SU-DHL-6 (cell line): ENCODE measurements around the gene CHPF2.

ENCODE experiments used
- H2AFZ ChIP-seq: fragments of 200-600 bp; sonication (generic); 2 replicates; pipeline ENCODE4 v1.6.1; 2014; ENCODE audit warnings: low read depth, mild to moderate bottlenecking, moderate library complexity, mixed read lengths, antibody characterized with exemption, low read length; ENCODE audit not compliant: severe bottlenecking
- H3F3A ChIP-seq: fragments of 200-600 bp; shearing (Covaris generic); 2 replicates; pipeline ENCODE4 v1.6.0; 2016; ENCODE audit warnings: antibody characterized with exemption, mild to moderate bottlenecking; ENCODE audit not compliant: insufficient read depth
- H3K27ac ChIP-seq: fragments of 200-600 bp; sonication (generic); 2 replicates; pipeline ENCODE4 v1.5.1; 2016; ENCODE audit warnings: low read depth, mild to moderate bottlenecking, low read length, moderate library complexity, mixed read lengths
- H3K27me3 ChIP-seq: fragments of 200-600 bp; sonication (generic), shearing (Covaris generic); 2 replicates; pipeline ENCODE4 v1.6.0; 2014; ENCODE audit warnings: mild to moderate bottlenecking, low read length
- H3K36me3 ChIP-seq: fragments of 200-600 bp; sonication (generic); 2 replicates; pipeline ENCODE4 v1.6.1; 2014; ENCODE audit warnings: mild to moderate bottlenecking, low read length, mixed read lengths
- H3K4me2 ChIP-seq: fragments of 300-600, 200-600 bp; shearing (Covaris generic), sonication (generic); 2 replicates; pipeline ENCODE4 v1.6.0; 2014; ENCODE audit warnings: low read length, low read depth, mild to moderate bottlenecking; ENCODE audit not compliant: poor library complexity, severe bottlenecking
- H3K4me3 ChIP-seq: fragments of 200-600 bp; sonication (generic); 2 replicates; pipeline ENCODE4 v1.5.1; 2014; ENCODE audit warnings: antibody characterized with exemption, low read length, mild to moderate bottlenecking, mixed read lengths; ENCODE audit not compliant: insufficient read depth, poor library complexity, severe bottlenecking
- H3K79me2 ChIP-seq: fragments of 200-600 bp; sonication (generic); 2 replicates; pipeline ENCODE4 v1.6.1; 2014; ENCODE audit warnings: mild to moderate bottlenecking, low read length, moderate library complexity; ENCODE audit not compliant: insufficient read depth
- H3K9ac ChIP-seq: fragments of 200-600 bp; sonication (generic); 2 replicates; pipeline ENCODE4 v1.7.0; 2014; ENCODE audit warnings: mild to moderate bottlenecking, low read length
- H3K9me2 ChIP-seq: fragments of 200-600 bp; sonication (generic); replicated peaks from 2 replicates; pipeline ENCODE4 v1.6.1; 2014; ENCODE audit warnings: low read length; ENCODE audit not compliant: insufficient read depth
- H3K9me3 ChIP-seq: fragments of 200-600 bp; sonication (generic); 2 replicates; pipeline ENCODE4 v1.6.1; 2014; ENCODE audit warnings: low read length, mixed read lengths; ENCODE audit not compliant: insufficient read depth
- H4K20me1 ChIP-seq: fragments of 200-600 bp; sonication (generic); 2 replicates; pipeline ENCODE4 v1.6.1; 2014; ENCODE audit warnings: low read depth, mild to moderate bottlenecking, antibody characterized with exemption, low read length, moderate library complexity, mixed read lengths
- CTCF ChIP-seq: fragments of 200-600 bp; sonication (generic); IDR thresholded peaks from one replicate; pipeline ENCODE4 v1.5.1; 2017; ENCODE audit warnings: antibody characterized with exemption, mild to moderate bottlenecking, low read length, moderate library complexity; ENCODE audit not compliant: insufficient read depth, poor library complexity, severe bottlenecking
- EZH2phosphoT487 ChIP-seq: fragments of 200-600 bp; sonication (generic), shearing (Covaris generic); conservative IDR thresholded peaks from 2 replicates; pipeline ENCODE4 v1.6.1; 2018; ENCODE audit warnings: mild to moderate bottlenecking, antibody characterized with exemption, low read length, moderate library complexity, mixed read lengths

CHPF2 gene

DNA sequence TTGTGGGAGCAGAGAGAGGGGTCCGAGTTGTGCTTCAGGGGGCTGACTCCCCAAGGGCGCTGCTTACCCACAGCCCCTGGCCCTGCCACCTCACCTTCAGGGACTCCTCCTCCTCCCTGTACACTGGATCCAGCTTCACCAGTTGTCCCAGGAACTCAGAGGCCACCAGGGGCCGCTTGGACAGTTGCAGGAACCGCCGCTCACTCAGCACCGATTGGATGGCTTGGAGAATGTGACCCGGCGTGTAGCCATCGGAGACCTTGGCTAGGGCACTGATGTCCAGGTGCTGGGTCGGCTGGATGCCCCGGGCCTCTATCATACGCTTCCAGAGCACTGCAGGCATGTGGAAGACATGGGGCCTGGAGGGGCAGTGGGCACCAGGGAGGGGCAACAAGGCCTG is 40.7 kb upstream of the CHPF2 start:
- Histone ChIP-seq H3K9me2 (no peaks in the 10 kb centered on the region), H3K79me2 (no peaks in the 10 kb centered on the region), H3K4me3 (no peak overlapping the region), H2AFZ (no peak overlapping the region), H4K20me1 (no peaks in the 10 kb centered on the region), H3K27me3 (no peaks in the 10 kb centered on the region), H3K27ac (no peak overlapping the region), H3K9me3 (no peaks in the 10 kb centered on the region), H3K4me2 (no peak overlapping the region), H3K9ac (no peak overlapping the region), H3K36me3 (no peaks in the 10 kb centered on the region), H3F3A (no peaks in the 10 kb centered on the region)
- TF ChIP-seq CTCF, result no peak
- no peak for TF ChIP-seq EZH2phosphoT487

DNA sequence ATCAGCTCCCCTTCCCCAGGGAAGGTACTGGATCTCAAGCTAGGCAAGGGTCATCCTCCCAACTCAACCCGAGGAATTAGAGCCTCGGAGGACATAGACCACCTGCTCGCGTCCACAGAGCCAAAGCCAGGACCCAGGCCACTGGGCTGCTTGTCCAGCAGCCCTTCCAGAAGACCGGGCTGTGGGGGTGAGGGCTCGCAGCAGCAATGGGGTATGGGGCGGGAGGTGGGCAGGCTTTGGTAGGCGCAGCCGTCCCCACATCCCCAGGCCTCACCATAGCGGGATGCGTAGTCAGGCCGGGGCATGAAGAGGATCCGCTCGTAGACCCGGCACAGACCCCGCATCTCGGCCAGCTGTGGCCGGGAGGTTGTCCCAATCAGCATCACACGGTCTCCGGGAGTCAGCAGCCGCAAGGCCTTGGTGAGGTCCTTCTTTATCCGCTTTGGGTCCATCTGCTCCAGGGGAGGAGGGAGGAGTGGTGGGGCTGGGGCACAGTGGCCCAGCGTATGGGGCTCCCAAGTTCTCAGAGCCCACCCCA is 40.2 kb upstream of the CHPF2 start:
- TF ChIP-seq CTCF (no peak), EZH2phosphoT487 (no peak)
- Histone ChIP-seq H3K9ac (no peak overlapping the region), H3K36me3 (no peaks in the 10 kb centered on the region), H3K27ac (no peak overlapping the region), H3K4me3 (no peak overlapping the region), H2AFZ (no peak overlapping the region), H3K27me3 (no peaks in the 10 kb centered on the region), H3K9me2 (no peaks in the 10 kb centered on the region), H3K4me2 (no peak overlapping the region), H3K79me2 (no peaks in the 10 kb centered on the region), H3K9me3 (no peaks in the 10 kb centered on the region), H3F3A (no peaks in the 10 kb centered on the region), H4K20me1 (no peaks in the 10 kb centered on the region)

DNA sequence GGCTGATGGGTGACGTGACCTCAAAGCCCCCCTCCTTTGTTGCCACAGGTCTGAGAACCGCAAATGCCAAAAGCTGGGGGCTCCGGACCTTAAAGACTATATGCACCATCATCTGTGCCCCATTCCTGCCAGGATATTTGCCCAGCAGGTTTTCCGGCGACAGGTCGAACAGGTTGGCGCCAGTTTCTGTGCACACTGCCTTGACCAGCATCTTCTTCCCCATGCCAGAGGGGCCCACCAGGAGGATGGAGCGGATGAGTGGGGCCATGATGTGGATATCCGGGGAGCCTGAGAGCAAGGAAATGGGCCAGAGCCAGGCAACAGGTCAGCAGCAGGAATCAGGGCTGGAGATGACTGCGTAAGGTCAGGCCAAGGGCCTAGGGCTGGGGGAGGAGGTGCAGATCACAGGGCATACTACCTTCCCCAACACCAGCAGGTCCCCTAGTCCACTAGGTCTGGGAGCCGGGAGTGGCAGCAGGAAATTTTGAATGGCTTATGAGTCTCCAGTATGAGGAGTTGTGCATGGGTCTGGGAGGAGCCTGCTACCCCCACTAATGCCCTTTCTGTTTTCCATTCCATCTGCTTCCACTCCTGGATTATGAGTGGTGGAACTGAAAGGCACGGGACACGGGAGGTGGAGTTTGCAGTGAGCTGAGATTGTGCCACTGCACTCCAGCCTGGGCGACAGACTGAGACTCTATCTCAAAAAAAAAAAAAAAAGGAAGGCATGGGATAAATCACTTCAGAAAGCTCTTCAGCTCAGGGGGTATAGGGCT is 38.9 kb upstream of the CHPF2 start:
- no peaks in the 10 kb centered on the region for H3K36me3 ChIP-seq
- no peak overlapping the region for H3K4me2 ChIP-seq
- H3K9ac ChIP-seq, result no peak overlapping the region
- H3K4me3 ChIP-seq, result no peak overlapping the region
- H3K9me2 ChIP-seq, result no peaks in the 10 kb centered on the region
- H2AFZ ChIP-seq, result no peak overlapping the region
- H3K9me3 ChIP-seq, result no peaks in the 10 kb centered on the region
- no peaks in the 10 kb centered on the region for H3K27me3 ChIP-seq
- H4K20me1 ChIP-seq, result no peaks in the 10 kb centered on the region
- H3K79me2 ChIP-seq, result no peaks in the 10 kb centered on the region
- H3F3A ChIP-seq, result no peaks in the 10 kb centered on the region
- TF ChIP-seq EZH2phosphoT487 (no peak), CTCF (no peak)
- no peak overlapping the region for H3K27ac ChIP-seq
